PC-9 (cell line): Measurements from ENCODE around the gene AGBL5. TPM values are rescaled to one million over a fixed set of nuclear protein-coding genes. Genes with fewer than 3 reads are reported as not detected.

Source experiments
- BruUV-seq: library from RNA; stranded (reverse); fragments of 400-500 nt; replicated peaks from 2 replicates; lab custom pipeline; 2021; lab: Mats Ljungman, UMichigan
- CTCF ChIA-PET: fragments of 300-600 bp; sonication (Branson Sonifier 250); formaldehyde crosslinking; loops from one replicate; lab custom pipeline; 2022; ENCODE audit warnings: antibody characterized with exemption; lab: Charles Lee
- POLR2A ChIA-PET: fragments of 300-600 bp; sonication (Branson Sonifier 250); formaldehyde crosslinking; loops from one replicate; lab custom pipeline; 2022; ENCODE audit warnings: antibody characterized with exemption; ENCODE audit not compliant: unreplicated experiment; lab: Charles Lee
- DNase-seq, 2 experiments: peaks; one replicate each; pipeline versions ENCODE4 v3.0.0 to v3.0.0-alpha.2; 2015 to 2022; ENCODE audit warnings: mixed read lengths in 1 of 2
- H2AFZ ChIP-seq: fragments of 200-600 bp; sonication (generic); 2 replicates; pipeline ENCODE4 v1.8.1; 2017; ENCODE audit warnings: antibody characterized with exemption
- H3F3A ChIP-seq: fragments of 200-600 bp; sonication (generic); 2 replicates; pipeline ENCODE4 v1.8.1; 2017; ENCODE audit warnings: antibody characterized with exemption, mild to moderate bottlenecking, low read depth; ENCODE audit not compliant: insufficient read depth
- H3K27ac ChIP-seq: fragments of 200-600 bp; sonication (generic); 2 replicates; pipeline ENCODE4 v1.6.1; 2016; ENCODE audit warnings: mixed run types
- H3K27me3 ChIP-seq: fragments of 200-600 bp; sonication (generic); 2 replicates; pipeline ENCODE4 v1.6.1; 2016; ENCODE audit warnings: low read depth, mixed run types; ENCODE audit not compliant: insufficient read depth
- H3K36me3 ChIP-seq: fragments of 200-600 bp; sonication (generic); 2 replicates; pipeline ENCODE4 v1.6.1; 2016; ENCODE audit warnings: low read depth, mixed run types
- H3K4me1 ChIP-seq: fragments of 200-600 bp; sonication (generic); replicated peaks from 2 replicates; pipeline ENCODE4 v1.6.1; 2016; ENCODE audit warnings: mixed run types; ENCODE audit not compliant: insufficient read depth
- H3K4me2 ChIP-seq: fragments of 200-600 bp; sonication (generic); 2 replicates; pipeline ENCODE4 v1.6.1; 2017; ENCODE audit warnings: mixed run types
- H3K4me3 ChIP-seq: fragments of 200-600 bp; sonication (generic); 2 replicates; pipeline ENCODE4 v1.6.1; 2016; ENCODE audit warnings: mixed run types
- H3K79me2 ChIP-seq: fragments of 200-600 bp; sonication (generic); 2 replicates; pipeline ENCODE4 v1.6.1; 2017; ENCODE audit warnings: low read depth, mixed run types
- H3K9me2 ChIP-seq: fragments of 200-600 bp; sonication (generic); 2 replicates; pipeline ENCODE4 v1.8.1; 2017; ENCODE audit warnings: mild to moderate bottlenecking; ENCODE audit not compliant: insufficient read depth
- H3K9me3 ChIP-seq: fragments of 200-600 bp; sonication (generic); 2 replicates; pipeline ENCODE4 v1.8.1; 2016; ENCODE audit warnings: low read depth; ENCODE audit not compliant: insufficient read depth
- H4K20me1 ChIP-seq: fragments of 200-600 bp; sonication (generic); 2 replicates; pipeline ENCODE4 v1.8.1; 2017; ENCODE audit not compliant: insufficient read depth
- CTCF ChIP-seq: fragments of 200-600 bp; sonication (generic); conservative IDR thresholded peaks from 2 replicates; pipeline ENCODE4 v1.6.1; 2017; ENCODE audit warnings: mixed run types, antibody characterized with exemption, mild to moderate bottlenecking, moderate library complexity
- EZH2 ChIP-seq: fragments of 200-600 bp; sonication (generic); IDR thresholded peaks from 2 replicates; pipeline ENCODE4 v1.8.0; 2017; ENCODE audit warnings: antibody characterized with exemption, low read depth
- intact Hi-C: fragments of 100-400 bp; cut with micrococcal nuclease; formaldehyde crosslinking; loops from one replicate; pipeline ENCODE4 v1.10.0; 2022; ENCODE audit not compliant: unreplicated experiment
- total RNA-seq: library from RNA; stranded (reverse); gene quantifications from 2 replicates; pipeline ENCODE4 v1.2.3, GENCODE V29; 2021

AGBL5 gene
- total RNA-seq, 1 experiment from 2014 or later = 63.2 TPM

DNA sequence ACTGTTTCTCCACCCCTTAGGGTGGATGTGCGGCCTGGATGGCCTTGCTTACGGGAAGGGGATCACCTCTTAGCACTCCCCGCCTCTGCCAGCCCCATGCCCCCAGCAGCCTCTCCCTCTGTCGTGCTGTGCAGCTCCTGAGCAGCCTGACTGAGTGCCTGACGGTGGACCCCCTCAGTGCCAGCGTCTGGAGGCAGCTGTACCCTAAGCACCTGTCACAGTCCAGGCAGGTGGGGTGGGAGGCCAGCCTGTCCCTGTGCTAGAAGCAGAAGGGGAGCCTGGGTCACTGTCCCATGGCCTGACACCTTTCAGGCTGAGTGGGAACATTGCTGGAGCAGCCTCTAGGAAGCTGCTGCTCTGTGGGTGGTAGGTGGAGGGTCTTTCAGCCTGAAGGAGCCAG is 13.5 kb upstream of the AGBL5 start:
- Histone ChIP-seq H3K9me3 (no peaks in the 10 kb centered on the region), H3K4me3 (no peak overlapping the region), H3K4me1 (peaks cover 8% of the 10 kb centered on the region), H3K36me3 (peaks cover 27% of the 10 kb centered on the region), H3K79me2 (peaks cover 24% of the 10 kb centered on the region), H3K9me2 (no peaks in the 10 kb centered on the region), H3K27ac (no peak overlapping the region), H4K20me1 (no peaks in the 10 kb centered on the region; the same call in 1 of the 2 replicates), H3K27me3 (no peaks in the 10 kb centered on the region), H3F3A (peaks cover 4% of the 10 kb centered on the region), H2AFZ (no peak overlapping the region), H3K4me2 (no peak overlapping the region)
- ChIA-PET POLR2A (no interaction called here), CTCF (no interaction called here)
- no TSS peak for BruUV-seq
- intact Hi-C loops = no loop called here
- no peak for TF ChIP-seq EZH2
- no peak for DNase-seq

DNA sequence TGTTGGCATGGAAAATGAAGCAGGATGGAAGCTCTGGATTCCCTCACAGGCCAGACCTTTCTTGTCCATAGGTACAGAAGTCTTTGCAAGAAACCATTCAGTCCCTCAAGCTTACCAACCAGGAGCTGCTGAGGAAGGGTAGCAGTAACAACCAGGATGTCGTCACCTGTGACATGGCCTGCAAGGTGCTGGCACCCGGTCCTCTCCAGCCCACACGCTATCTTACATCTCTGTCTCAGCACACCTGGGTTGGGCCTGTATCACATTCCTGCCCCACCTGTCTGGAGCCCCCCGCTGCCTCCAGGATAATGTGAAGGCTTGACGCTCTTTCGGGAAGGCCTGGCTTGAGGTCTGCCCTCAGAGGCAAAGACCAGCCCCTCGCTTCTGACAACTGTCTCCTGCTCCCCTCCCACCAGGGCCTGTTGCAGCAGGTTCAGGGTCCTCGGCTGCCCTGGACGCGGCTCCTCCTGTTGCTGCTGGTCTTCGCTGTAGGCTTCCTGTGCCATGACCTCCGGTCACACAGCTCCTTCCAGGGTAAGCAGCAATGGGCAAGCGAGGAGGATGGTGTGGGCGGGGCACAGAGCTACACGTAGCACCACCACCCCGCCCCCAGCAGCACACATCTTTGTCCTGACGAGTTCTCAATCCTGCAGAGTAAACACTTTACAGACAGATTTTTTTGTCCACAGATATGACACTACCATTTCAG is 12.7 kb upstream of the AGBL5 start:
- H3K4me1 ChIP-seq = peaks cover 6% of the 10 kb centered on the region
- BruUV-seq = no TSS peak
- H3K4me3 ChIP-seq = no peak overlapping the region
- peaks cover 4% of the 10 kb centered on the region for H3F3A ChIP-seq
- peaks cover 27% of the 10 kb centered on the region for H3K36me3 ChIP-seq
- H3K27me3 ChIP-seq = no peaks in the 10 kb centered on the region
- intact Hi-C loops = no loop called here
- H3K27ac ChIP-seq = no peak overlapping the region
- no peak for DNase-seq
- ChIA-PET CTCF (no interaction called here), POLR2A (no interaction called here)
- no peaks in the 10 kb centered on the region; the same call in 1 of the 2 replicates for H4K20me1 ChIP-seq
- no peaks in the 10 kb centered on the region for H3K9me3 ChIP-seq
- TF ChIP-seq EZH2 (no peak), CTCF (no peak)
- H2AFZ ChIP-seq = no peak overlapping the region
- no peak overlapping the region for H3K4me2 ChIP-seq
- no peaks in the 10 kb centered on the region for H3K9me2 ChIP-seq
- H3K79me2 ChIP-seq = peaks cover 17% of the 10 kb centered on the region

DNA sequence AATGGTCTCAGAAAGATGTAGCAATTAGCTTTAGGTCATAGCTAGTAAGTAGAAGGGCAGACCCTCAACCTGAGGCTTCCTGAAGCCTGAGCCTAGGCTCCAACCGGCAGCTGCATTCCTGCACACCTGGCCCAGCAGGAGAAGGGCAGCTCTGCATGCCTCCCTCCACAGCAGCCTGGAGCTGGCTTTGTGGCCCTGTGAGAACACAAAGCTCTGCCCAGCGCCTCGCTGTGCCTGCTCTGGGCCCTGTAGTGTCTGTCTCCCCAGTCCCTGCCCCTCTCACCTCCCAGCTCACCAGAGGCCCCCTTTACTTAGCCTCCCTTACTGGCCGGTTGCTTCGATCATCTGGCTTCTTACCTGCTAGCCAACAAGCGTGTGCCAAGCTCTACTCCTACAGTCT is 12.0 kb upstream of the AGBL5 start:
- TF ChIP-seq EZH2 (no peak), CTCF (no peak)
- ChIA-PET POLR2A (no interaction called here), CTCF (no interaction called here)
- no peak overlapping the region for H3K4me2 ChIP-seq
- no peaks in the 10 kb centered on the region; the same call in 1 of the 2 replicates for H4K20me1 ChIP-seq
- peaks cover 27% of the 10 kb centered on the region for H3K36me3 ChIP-seq
- peaks cover 4% of the 10 kb centered on the region for H3F3A ChIP-seq
- intact Hi-C loops = no loop called here
- H3K27ac ChIP-seq = no peak overlapping the region
- no peaks in the 10 kb centered on the region for H3K9me3 ChIP-seq
- H3K4me1 ChIP-seq = no peaks in the 10 kb centered on the region
- H3K4me3 ChIP-seq = no peak overlapping the region
- no peak for DNase-seq
- no peaks in the 10 kb centered on the region for H3K27me3 ChIP-seq
- no peaks in the 10 kb centered on the region for H3K9me2 ChIP-seq
- BruUV-seq = no TSS peak
- H3K79me2 ChIP-seq = peaks cover 10% of the 10 kb centered on the region
- no peak overlapping the region for H2AFZ ChIP-seq
